ENCODE data around the gene SLC26A1.

The SLC26A1 gene

DNA sequence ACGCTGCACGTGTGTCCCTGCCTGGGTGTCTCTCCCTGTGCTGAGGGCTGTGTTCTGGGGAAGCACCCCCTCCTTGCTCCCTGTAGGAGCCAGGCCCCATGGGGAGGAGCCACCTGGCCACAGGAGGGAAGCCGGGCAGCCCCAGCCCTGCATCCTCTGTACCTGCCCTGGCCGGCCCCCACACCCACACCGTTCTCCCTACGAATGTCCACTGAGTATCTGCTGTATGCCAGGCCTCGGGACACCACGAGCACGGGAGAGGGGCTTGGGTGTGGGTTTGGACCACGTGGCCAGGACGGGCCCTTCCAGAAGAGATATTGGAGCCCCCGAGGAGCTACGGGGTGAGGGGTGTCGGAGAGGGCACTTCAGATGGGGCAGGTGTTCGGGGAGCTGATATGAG, 24.5 kb upstream of the SLC26A1 start:
- TF ChIP-seq SIN3A (IDR thresholded peaks at IDR 0.05; ENCODE audit: borderline replicate concordance, insufficient read depth, low read length): no peak
- no peak for TF ChIP-seq POLR2AphosphoS5 (IDR thresholded peaks at IDR 0.05; ENCODE audit: low read depth, low read length)

DNA sequence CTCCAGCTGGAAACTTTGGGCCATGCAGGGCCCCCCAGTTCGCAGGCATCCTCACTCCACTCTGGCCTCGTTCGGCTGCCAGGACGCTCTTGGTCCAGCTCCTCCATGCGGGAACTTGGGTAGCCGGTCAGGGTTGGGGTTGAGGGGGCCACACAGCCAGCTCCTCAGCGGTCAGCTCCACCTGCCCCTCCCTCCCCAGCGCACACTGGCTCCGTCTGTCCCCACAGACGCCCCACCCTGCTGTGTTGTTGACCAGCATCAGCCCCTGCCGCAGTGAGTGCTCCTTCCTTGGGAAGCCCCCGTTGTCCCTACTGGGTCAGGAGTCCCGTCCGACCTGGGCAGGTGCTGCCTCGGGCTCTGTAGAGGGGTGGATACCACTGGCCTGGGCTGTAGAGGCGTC, 24.0 kb upstream of the SLC26A1 start:
- TF ChIP-seq TAF1 (IDR thresholded peaks at IDR 0.05; ENCODE audit: borderline replicate concordance, insufficient read depth, low read length): no peak
- no peak for TF ChIP-seq POLR2AphosphoS5 (IDR thresholded peaks at IDR 0.05; ENCODE audit: low read depth, low read length)
- no peak for TF ChIP-seq FOXP2 (optimal IDR thresholded peaks at IDR 0.05; ENCODE audit: borderline replicate concordance, extremely low read depth, extremely low read length, insufficient read depth)
- TF ChIP-seq, protein P1, sequence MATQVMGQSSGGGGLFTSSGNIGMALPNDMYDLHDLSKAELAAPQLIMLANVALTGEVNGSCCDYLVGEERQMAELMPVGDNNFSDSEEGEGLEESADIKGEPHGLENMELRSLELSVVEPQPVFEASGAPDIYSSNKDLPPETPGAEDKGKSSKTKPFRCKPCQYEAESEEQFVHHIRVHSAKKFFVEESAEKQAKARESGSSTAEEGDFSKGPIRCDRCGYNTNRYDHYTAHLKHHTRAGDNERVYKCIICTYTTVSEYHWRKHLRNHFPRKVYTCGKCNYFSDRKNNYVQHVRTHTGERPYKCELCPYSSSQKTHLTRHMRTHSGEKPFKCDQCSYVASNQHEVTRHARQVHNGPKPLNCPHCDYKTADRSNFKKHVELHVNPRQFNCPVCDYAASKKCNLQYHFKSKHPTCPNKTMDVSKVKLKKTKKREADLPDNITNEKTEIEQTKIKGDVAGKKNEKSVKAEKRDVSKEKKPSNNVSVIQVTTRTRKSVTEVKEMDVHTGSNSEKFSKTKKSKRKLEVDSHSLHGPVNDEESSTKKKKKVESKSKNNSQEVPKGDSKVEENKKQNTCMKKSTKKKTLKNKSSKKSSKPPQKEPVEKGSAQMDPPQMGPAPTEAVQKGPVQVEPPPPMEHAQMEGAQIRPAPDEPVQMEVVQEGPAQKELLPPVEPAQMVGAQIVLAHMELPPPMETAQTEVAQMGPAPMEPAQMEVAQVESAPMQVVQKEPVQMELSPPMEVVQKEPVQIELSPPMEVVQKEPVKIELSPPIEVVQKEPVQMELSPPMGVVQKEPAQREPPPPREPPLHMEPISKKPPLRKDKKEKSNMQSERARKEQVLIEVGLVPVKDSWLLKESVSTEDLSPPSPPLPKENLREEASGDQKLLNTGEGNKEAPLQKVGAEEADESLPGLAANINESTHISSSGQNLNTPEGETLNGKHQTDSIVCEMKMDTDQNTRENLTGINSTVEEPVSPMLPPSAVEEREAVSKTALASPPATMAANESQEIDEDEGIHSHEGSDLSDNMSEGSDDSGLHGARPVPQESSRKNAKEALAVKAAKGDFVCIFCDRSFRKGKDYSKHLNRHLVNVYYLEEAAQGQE (IDR thresholded peaks at IDR 0.05; ENCODE audit: insufficient read depth in 1 of 2, low read depth in 2 of 2, low read length in 2 of 2): no peak
- TF ChIP-seq SIN3A (IDR thresholded peaks at IDR 0.05; ENCODE audit: borderline replicate concordance, insufficient read depth, low read length): no peak

DNA sequence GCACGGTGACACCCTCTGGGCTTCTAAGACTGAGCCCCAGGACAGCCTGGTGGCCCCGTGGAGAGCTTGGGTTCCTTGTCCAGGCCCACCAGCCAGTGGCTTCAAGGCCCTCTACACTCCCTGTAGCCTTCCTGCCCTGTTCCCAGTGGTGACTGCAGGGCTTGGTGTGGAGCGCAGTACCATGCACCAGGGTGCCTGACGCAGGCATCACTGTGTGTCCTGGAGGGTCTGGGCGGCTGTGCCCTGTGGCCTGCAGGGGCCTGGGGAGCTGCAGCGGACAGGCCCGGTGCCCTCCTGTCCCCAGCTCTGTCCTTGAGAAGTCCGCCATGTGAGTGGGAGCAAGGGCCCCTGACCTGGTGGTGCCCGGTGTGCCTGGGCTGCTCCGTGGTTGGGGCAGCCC, 22.5 kb upstream of the SLC26A1 start:
- no peak for TF ChIP-seq TAF1 (IDR thresholded peaks at IDR 0.05; ENCODE audit: borderline replicate concordance, insufficient read depth, low read length)
- TF ChIP-seq, protein P1 (IDR thresholded peaks at IDR 0.05; ENCODE audit: insufficient read depth in 1 of 2, low read depth in 2 of 2, low read length in 2 of 2): no peak
- no peak for TF ChIP-seq POLR2AphosphoS5 (IDR thresholded peaks at IDR 0.05; ENCODE audit: low read depth, low read length)

DNA sequence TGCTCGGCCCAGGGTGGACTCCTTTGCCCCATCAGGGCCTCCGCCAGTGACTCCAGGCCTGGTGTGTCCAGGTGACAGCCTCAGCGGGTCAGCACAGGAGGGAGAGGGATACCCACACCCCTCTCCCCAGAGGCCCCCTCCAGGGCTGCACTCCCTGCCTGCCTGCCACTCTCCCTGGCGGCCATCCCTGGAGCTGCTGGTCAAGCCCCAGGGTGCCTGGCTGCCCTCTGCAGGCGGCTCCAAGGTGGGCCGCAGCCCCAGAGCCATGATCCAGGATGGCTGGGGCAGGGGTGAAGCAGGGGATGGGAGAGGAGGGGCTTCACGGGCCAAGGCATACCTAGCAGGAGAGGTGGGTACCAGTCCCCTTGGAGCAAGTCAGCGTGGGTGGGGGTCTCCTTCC, 22.0 kb upstream of the SLC26A1 start:
- TF ChIP-seq, protein P1 (IDR thresholded peaks at IDR 0.05; ENCODE audit: insufficient read depth in 1 of 2, low read depth in 2 of 2, low read length in 2 of 2): no peak
- TF ChIP-seq SIN3A (IDR thresholded peaks at IDR 0.05; ENCODE audit: borderline replicate concordance, insufficient read depth, low read length) (no peak), TAF1 (IDR thresholded peaks at IDR 0.05; ENCODE audit: borderline replicate concordance, insufficient read depth, low read length) (no peak), POLR2AphosphoS5 (IDR thresholded peaks at IDR 0.05; ENCODE audit: low read depth, low read length) (no peak), FOXP2 (optimal IDR thresholded peaks at IDR 0.05; ENCODE audit: borderline replicate concordance, extremely low read depth, extremely low read length, insufficient read depth) (no peak)

DNA sequence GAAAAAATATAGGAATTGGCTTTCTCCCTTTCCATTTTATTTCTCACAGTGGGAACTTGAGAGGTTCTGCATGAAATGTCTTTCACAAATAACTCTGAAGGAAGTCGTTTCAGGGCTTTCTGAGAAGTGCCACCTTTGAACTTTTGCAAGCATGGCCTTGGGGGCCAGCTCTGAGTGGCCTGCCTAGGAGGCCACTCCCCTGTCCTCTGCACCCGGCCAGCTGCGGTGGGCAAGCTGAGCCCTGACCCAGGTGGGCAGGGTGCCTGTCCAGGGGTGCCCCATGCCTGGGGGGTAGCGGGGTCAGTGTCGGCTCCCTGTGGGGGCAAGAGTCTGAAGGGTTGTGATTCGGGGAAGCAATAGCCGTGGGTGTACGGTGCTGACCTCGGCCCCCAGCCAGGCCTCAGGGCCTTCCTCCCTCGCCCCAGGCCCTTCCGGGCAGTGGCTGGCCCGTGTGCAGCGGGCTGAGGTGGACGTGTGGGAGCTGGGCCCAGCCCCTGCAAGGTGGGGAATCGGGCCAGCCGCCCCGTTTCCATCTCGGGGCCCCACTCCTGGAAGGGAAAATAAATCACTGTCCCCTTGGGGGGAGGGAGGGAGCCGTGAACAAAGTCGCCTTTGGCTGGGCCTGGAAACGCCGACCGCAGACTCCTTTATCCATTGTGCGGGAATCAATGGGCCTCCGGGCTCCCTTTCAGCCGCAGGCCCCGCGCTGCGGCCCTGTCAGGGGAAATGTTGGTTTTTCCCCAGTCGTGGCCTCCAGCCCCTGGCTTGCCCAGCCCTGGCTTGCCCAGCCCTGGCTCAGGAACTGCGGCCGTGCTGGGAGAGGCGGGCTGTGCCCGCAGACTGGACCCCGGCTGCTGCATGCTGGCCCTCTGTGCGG, 21.3 kb upstream of the SLC26A1 start:
- TF ChIP-seq POLR2AphosphoS5 (IDR thresholded peaks at IDR 0.05; ENCODE audit: low read depth, low read length) (no peak), SIN3A (IDR thresholded peaks at IDR 0.05; ENCODE audit: borderline replicate concordance, insufficient read depth, low read length) (no peak), TAF1 (IDR thresholded peaks at IDR 0.05; ENCODE audit: borderline replicate concordance, insufficient read depth, low read length) (no peak), FOXP2 (optimal IDR thresholded peaks at IDR 0.05; ENCODE audit: borderline replicate concordance, extremely low read depth, extremely low read length, insufficient read depth) (no peak)
- TF ChIP-seq, protein P1 (IDR thresholded peaks at IDR 0.05; ENCODE audit: insufficient read depth in 1 of 2, low read depth in 2 of 2, low read length in 2 of 2): no peak

Measured in PFSK-1 (cell line).